HG03432 (cell line): Measurements from ENCODE around the gene KLHL18.
A peak's percentile ranks its signal among the peaks of the same experiment; 100 is the strongest.
"Not testable (repeated sequence)": the region's sequence is repeated elsewhere in the genome, so short reads cannot be mapped to it uniquely, and the experiment has no call there.

Experiments
- ATAC-seq: cut with Tn5 transposase; IDR thresholded peaks from one replicate; pipeline ENCODE4 v1.9.1; 2021; ENCODE audit warnings: mild to moderate bottlenecking, moderate library complexity; ENCODE audit not compliant: unreplicated experiment

The KLHL18 gene

GRCh38 chr3:47310391-47310790 is 27.6 kb downstream of the KLHL18 start:
- ATAC-seq, result no peak

GRCh38 chr3:47313341-47314055 is 30.8 kb downstream of the KLHL18 start:
- ATAC-seq, result no peak

GRCh38 chr3:47314056-47314764 is 31.5 kb downstream of the KLHL18 start:
- ATAC-seq, result no peak

GRCh38 chr3:47315069-47315647 is 32.4 kb downstream of the KLHL18 start:
- no peak for ATAC-seq

DNA sequence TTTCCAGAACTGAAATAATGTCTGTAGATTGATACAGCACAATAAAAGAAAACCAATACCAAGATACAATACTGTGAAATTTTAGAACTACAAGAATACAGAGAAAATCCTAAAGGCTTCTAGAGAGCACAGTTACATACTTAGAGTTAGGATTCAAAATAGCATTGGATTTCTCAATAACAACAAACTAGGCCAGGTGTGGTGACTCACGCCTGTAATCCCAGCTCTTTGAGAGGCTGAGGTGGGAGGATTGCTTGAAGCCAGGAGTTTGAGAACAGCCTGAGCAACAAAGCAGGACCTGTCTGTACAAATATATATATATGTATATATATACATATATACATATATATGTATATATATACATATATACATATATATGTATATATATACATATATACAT is 33.4 kb downstream of the KLHL18 start:
- ATAC-seq, result not testable (repeated sequence)

GRCh38 chr3:47318916-47319315 is 36.2 kb downstream of the KLHL18 start:
- no peak for ATAC-seq

GRCh38 chr3:47319956-47320355 is 37.2 kb downstream of the KLHL18 start:
- ATAC-seq, result no peak

- no peak for ATAC-seq
Observed at GRCh38 chr3:47323431-47324277, 40.9 kb downstream of the KLHL18 start.

DNA sequence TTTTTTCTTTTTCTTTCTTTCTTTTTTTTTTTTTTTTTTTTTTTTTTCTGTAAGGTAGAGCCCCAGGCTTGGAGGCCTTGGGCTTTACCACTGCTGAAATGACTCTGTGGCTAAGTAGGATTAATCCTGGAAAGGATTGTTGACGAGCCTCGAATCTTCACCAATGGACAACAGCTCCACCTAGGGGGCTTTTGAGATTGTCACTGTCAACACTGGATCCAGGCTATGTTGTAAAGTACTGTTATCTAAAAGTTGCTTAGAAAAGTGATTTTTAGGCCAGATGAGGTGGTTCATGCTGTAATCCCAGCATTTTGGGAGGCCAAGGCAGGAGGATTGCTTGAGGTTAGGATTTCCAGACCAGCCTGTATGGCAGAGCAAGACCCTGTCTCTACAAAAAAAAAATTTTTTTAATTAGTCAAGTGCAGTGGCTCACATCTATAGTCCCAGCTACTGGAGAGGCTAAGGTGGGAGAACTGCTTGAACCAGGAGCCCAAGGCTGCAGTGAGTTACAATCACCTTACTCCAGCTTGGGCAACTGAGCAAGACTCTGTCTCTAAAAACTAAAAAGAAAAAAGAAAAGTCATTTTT is 41.6 kb downstream of the KLHL18 start:
- no peak for ATAC-seq

DNA sequence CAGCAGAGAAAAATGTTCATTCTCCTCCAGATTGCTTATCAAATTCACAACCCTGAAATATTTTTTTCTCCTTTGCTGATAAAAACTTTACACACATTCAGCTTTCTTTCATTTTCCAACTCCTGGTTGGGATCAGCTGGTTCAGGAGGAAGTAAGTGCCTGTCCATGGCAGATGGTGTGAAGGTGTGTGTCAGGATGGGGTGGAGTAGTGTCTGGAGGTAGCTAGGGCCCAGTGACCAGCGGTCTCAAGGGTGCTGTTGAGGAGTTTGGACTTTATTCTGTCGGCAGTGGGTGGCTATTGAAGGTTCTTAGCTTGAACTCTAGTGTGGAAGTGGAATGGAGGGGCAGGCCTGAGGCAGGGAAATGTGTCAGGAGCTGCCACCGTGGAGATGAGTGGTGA is 51.2 kb downstream of the KLHL18 start:
- ATAC-seq, result no peak

- ATAC-seq, result no peak
Observed at GRCh38 chr3:47337656-47338055, 54.9 kb downstream of the KLHL18 start.

DNA sequence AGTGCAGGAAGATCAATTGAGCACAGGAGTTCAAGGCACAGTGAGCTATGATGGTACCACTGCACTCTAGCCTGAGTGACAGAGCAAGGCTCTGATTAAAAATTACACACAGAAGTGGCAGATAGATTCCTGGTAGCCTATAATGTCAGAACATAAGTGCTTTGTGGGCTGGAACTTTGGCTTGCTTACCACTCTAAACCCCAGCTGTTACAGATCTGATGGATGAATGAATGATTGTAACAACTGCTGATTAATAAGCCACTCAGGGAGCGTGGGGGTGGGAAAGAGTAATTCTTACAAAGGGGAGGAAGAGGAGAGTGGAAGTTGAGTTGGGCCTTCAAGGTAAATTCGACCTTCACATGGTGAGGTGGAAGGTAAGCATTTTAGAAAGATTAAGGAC is 57.2 kb downstream of the KLHL18 start:
- no peak for ATAC-seq

DNA sequence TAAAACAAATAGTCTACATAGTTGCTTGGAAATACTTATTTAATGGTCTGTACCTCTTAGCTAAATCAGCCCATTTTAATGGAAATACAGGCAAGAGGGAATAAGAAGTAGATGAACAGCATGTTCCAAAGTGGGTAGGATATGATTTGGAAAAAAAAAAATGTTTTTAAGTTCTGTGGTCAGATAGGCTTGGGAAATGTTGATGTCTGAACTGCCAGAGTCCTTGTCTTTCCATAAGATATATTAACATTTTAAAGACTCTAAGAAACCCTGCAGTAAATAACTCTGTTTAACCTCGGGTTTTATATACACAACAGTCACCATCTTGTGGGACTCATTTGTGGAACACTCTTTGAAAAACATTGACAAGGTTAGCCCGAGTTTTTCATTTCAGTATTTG is 58.1 kb downstream of the KLHL18 start:
- no peak for ATAC-seq

GRCh38 chr3:47342151-47342550 is 59.4 kb downstream of the KLHL18 start:
- ATAC-seq, result no peak

DNA sequence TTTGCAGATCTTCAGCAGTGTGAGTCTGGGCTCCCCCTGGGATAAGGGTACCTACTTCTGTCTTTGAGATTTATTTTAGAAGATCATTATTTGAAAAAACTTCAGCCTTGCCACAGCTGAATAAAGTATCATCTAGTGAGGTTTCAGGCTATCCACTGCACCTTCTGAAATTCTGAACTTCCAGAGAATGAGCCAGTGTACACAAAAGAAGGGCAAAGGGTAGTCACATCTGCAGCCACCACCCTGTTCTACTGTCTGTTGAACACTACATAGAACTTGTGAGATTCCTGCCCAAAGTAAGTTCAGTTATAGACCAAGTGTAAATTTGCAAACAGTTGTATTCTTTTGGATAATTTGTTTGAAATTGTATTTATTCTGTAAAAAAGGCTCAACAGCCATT is 60.1 kb downstream of the KLHL18 start:
- ATAC-seq, result no peak

DNA sequence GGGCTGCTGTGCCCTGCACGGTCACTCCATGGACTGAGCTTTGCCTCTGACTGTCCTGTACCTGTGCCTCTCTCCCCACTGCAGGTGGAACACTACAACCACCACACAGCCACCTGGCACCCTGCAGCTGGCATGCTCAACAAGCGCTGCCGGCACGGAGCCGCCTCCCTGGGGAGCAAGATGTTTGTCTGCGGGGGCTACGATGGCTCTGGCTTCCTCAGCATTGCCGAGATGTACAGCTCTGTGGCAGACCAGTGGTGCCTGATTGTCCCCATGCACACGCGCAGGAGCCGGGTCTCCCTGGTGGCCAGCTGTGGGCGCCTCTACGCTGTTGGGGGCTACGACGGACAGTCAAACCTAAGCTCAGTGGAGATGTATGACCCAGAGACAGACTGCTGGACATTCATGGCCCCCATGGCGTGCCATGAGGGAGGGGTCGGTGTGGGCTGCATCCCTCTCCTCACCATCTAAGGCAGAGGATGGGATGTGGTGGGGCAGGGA is 60.8 kb downstream of the KLHL18 start:
- ATAC-seq, result no peak

- no peak for ATAC-seq
Observed at GRCh38 chr3:47344971-47345370, 62.2 kb downstream of the KLHL18 start.

DNA sequence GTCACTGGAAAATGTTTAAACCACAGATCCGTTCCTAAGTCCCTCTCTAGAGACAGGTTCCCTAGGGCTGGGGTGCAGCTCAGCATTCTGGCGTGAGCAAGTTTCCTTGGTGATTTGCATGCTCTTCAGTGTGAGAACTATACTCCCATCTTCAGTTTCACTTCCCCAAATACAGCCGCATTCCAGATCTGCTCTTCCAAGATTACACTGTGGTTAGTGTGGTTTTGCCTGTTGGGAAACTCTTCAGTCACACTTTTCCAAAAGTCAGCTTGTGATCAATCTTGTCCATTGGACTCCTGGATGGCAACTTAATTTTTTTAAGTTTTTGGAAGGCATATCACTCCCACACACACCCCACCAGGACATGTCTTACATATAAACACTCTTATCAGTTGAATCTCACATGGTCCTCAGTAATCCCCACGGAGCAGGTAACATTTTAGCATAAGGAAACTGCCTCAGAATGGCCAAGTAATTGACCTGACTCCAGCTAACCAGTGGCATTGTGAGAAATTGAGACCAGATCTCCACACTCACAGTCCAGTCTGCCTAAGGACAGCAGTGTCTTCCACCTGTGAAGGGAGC is 64.6 kb downstream of the KLHL18 start:
- ATAC-seq, result peak; percentile 83

GRCh38 chr3:47348411-47349154 is 65.8 kb downstream of the KLHL18 start:
- no peak for ATAC-seq

DNA sequence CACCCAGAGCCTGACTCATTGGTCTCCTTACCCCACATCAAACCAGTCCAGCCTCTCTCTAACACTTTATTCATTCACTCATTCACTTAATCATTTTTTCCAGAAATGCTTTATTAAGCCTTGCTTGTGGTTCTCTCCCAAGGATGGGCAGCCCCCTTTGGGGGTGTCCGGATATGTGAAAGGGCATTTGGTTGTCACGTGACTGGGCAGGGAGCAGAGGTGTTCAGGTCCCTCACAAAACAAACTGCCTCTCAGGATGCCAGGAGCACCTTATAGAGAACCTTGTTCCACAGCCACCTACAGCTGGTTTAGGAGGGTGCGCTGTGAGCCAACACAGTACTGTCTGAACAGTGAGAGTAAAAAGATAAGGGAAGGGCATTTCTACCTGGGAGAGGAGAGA is 72.3 kb downstream of the KLHL18 start:
- no peak for ATAC-seq
